Panc1 (cell line): ENCODE results near the gene DAPK1. TPM values are rescaled to one million over a fixed set of nuclear protein-coding genes. Genes with fewer than 3 reads are reported as not detected.

ENCODE experiments used
- ATAC-seq: fragments of 200-7000 bp; cut with Tn5 transposase; 2 replicates; pipeline ENCODE4 v1.9.1; 2020; ENCODE audit warnings: mild to moderate bottlenecking, moderate library complexity
- BruUV-seq: library from RNA; stranded (reverse); fragments of 400-500 nt; replicated peaks from 2 replicates; lab custom pipeline; 2021; lab: Mats Ljungman, UMichigan
- CTCF ChIA-PET: fragments of 300-600 bp; sonication (Branson Sonifier 250); formaldehyde crosslinking; loops from one replicate; lab custom pipeline; 2022; ENCODE audit warnings: antibody characterized with exemption; lab: Charles Lee
- POLR2A ChIA-PET: fragments of 300-600 bp; sonication (Branson Sonifier 250); formaldehyde crosslinking; loops from one replicate; lab custom pipeline; 2022; ENCODE audit warnings: antibody characterized with exemption; lab: Charles Lee
- DNase-seq: peaks from one replicate; pipeline ENCODE4 v3.0.0-alpha.2; 2010; ENCODE audit warnings: low read depth, low spot score
- H3K27ac ChIP-seq: 2 replicates; pipeline ENCODE4 v1.5.1; 2011; ENCODE audit warnings: mild to moderate bottlenecking, low read length, inconsistent platforms
- H3K27me3 ChIP-seq: fragments of 200-500 bp; sonication (Bioruptor generic); 2 replicates; pipeline ENCODE4 v1.6.0; 2014; ENCODE audit warnings: low read length, inconsistent platforms; ENCODE audit not compliant: control insufficient read depth, insufficient read depth
- H3K36me3 ChIP-seq: fragments of 200-500 bp; sonication (Bioruptor generic); 2 replicates; pipeline ENCODE4 v1.5.1; 2014; ENCODE audit warnings: inconsistent platforms, mild to moderate bottlenecking, low read length, moderate library complexity; ENCODE audit not compliant: control insufficient read depth, insufficient read depth
- H3K4me1 ChIP-seq: 2 replicates; pipeline ENCODE4 v1.5.1; 2011; ENCODE audit warnings: inconsistent platforms, mild to moderate bottlenecking, low read length, moderate library complexity; ENCODE audit not compliant: control insufficient read depth, insufficient read depth
- H3K4me3 ChIP-seq, 2 experiments: 2 replicates each; pipeline ENCODE4 v1.5.1; 2011 to 2012; ENCODE audit warnings: low read depth in 2 of 2, low read length in 2 of 2, mild to moderate bottlenecking in 2 of 2, inconsistent platforms in 1 of 2, moderate library complexity in 1 of 2
- H3K9me3 ChIP-seq: fragments of 200-500 bp; sonication (Bioruptor generic); 2 replicates; pipeline ENCODE4 v1.5.1; 2014; ENCODE audit warnings: low read depth, mild to moderate bottlenecking, inconsistent platforms, low read length, moderate library complexity; ENCODE audit not compliant: control insufficient read depth, insufficient read depth
- POLR2AphosphoS5 ChIP-seq: IDR thresholded peaks from 2 replicates; pipeline ENCODE4 v1.6.1; 2012; ENCODE audit warnings: mild to moderate bottlenecking, low read depth, low read length, moderate library complexity
- SIN3A ChIP-seq: IDR thresholded peaks from 2 replicates; pipeline ENCODE4 v1.6.1; 2012; ENCODE audit warnings: low read depth, mild to moderate bottlenecking, low read length, moderate library complexity, borderline replicate concordance; ENCODE audit not compliant: insufficient read depth
- TCF7L2 ChIP-seq: IDR thresholded peaks from 2 replicates; pipeline ENCODE4 v1.6.1; 2011; ENCODE audit warnings: mild to moderate bottlenecking, low read depth, low read length, inconsistent platforms
- in situ Hi-C: cut with HindIII; loops from 2 replicates; pipeline ENCODE4 v1.10.0; 2016; ENCODE audit warnings: low sequenced_read_pairs, low pct_unique_long_range_greater_than_20kb
- intact Hi-C: fragments of 100-400 bp; cut with micrococcal nuclease; formaldehyde crosslinking; loops from one replicate; pipeline ENCODE4 v1.10.0; 2022; ENCODE audit not compliant: unreplicated experiment
- total RNA-seq: library from RNA; stranded (reverse); gene quantifications from one replicate; pipeline ENCODE4 v1.2.1, GENCODE V29; 2021; ENCODE audit not compliant: unreplicated experiment
- TF ChIP-seq, protein P1 (sequence below), 2 experiments: IDR thresholded peaks; 2 replicates each; pipeline ENCODE4 v1.6.1; 2011 to 2012; ENCODE audit warnings: low read depth in 2 of 2, control low read depth in 1 of 2, low read length in 1 of 2, mild to moderate bottlenecking in 1 of 2, moderate library complexity in 1 of 2; ENCODE audit not compliant: insufficient read depth in 1 of 2
- TF ChIP-seq, protein P2 (sequence below): fragments of 450-650 bp; IDR thresholded peaks from 2 replicates; pipeline ENCODE4 v1.5.1; 2017; ENCODE audit warnings: mild to moderate bottlenecking

Gene DAPK1
- total RNA-seq, 1 experiment from 2014 or later: 0.87 TPM

DNA sequence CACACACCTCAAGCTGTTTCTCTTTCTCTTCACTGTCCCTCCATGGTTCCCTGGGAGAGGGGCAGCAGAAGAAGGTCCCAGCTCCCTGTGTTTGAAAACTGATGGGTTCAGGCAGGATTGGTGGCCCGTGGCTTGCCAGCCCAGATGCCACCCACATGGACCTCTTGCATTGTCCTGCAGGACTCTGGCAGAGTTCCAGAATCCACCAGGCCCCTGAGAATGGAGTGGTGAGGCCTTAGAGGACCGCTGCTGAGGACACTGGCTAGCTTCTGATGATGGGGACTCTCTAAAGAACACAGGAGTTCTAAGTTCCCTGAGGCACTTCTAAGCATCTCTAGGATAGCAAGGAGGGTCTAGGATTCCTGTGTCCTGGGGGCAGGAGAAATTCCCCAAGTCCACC lies 253.1 kb downstream of the DAPK1 start:
- Histone ChIP-seq H3K27ac (no peak overlapping the region), H3K36me3 (no peaks in the 10 kb centered on the region), H3K4me3 (no peak overlapping the region), H3K27me3 (no peaks in the 10 kb centered on the region), H3K9me3 (no peaks in the 10 kb centered on the region), H3K4me1 (no peaks in the 10 kb centered on the region)
- ATAC-seq: no peak
- TF ChIP-seq, protein P1, sequence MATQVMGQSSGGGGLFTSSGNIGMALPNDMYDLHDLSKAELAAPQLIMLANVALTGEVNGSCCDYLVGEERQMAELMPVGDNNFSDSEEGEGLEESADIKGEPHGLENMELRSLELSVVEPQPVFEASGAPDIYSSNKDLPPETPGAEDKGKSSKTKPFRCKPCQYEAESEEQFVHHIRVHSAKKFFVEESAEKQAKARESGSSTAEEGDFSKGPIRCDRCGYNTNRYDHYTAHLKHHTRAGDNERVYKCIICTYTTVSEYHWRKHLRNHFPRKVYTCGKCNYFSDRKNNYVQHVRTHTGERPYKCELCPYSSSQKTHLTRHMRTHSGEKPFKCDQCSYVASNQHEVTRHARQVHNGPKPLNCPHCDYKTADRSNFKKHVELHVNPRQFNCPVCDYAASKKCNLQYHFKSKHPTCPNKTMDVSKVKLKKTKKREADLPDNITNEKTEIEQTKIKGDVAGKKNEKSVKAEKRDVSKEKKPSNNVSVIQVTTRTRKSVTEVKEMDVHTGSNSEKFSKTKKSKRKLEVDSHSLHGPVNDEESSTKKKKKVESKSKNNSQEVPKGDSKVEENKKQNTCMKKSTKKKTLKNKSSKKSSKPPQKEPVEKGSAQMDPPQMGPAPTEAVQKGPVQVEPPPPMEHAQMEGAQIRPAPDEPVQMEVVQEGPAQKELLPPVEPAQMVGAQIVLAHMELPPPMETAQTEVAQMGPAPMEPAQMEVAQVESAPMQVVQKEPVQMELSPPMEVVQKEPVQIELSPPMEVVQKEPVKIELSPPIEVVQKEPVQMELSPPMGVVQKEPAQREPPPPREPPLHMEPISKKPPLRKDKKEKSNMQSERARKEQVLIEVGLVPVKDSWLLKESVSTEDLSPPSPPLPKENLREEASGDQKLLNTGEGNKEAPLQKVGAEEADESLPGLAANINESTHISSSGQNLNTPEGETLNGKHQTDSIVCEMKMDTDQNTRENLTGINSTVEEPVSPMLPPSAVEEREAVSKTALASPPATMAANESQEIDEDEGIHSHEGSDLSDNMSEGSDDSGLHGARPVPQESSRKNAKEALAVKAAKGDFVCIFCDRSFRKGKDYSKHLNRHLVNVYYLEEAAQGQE (IDR thresholded peaks at IDR 0.05; ENCODE audit: insufficient read depth in 1 of 2, low read depth in 2 of 2, low read length in 1 of 2): no peak
- TF ChIP-seq, protein P2, sequence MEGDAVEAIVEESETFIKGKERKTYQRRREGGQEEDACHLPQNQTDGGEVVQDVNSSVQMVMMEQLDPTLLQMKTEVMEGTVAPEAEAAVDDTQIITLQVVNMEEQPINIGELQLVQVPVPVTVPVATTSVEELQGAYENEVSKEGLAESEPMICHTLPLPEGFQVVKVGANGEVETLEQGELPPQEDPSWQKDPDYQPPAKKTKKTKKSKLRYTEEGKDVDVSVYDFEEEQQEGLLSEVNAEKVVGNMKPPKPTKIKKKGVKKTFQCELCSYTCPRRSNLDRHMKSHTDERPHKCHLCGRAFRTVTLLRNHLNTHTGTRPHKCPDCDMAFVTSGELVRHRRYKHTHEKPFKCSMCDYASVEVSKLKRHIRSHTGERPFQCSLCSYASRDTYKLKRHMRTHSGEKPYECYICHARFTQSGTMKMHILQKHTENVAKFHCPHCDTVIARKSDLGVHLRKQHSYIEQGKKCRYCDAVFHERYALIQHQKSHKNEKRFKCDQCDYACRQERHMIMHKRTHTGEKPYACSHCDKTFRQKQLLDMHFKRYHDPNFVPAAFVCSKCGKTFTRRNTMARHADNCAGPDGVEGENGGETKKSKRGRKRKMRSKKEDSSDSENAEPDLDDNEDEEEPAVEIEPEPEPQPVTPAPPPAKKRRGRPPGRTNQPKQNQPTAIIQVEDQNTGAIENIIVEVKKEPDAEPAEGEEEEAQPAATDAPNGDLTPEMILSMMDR: no peak
- TF ChIP-seq POLR2AphosphoS5 (no peak), SIN3A (no peak), TCF7L2 (no peak)
- POLR2A ChIA-PET: no interaction called here
- no peak for DNase-seq
- no TSS peak for BruUV-seq
- in situ Hi-C loops (no loop called here), intact Hi-C loops (no loop called here)
- CTCF ChIA-PET: no interaction called here

DNA sequence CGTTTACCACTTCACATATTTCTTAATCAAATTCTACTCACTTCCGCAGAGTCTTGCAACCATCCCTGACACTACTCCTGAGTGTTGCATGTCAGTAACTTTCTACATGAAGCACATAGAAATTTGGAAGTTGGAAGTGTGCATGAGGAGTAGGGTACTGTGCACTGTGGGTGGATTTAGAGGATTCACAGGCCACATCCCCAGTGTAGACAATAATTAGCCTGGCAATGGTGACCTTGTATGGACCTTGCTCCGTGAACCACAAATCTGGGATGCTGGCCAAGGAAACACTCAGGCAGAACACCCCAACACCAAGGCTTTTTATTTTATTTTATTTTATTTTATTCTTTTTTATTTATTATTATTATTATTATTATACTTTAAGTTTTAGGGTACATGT lies 253.8 kb downstream of the DAPK1 start:
- intact Hi-C loops: no loop called here
- H3K36me3 ChIP-seq: no peaks in the 10 kb centered on the region
- TF ChIP-seq, protein P1 (IDR thresholded peaks at IDR 0.05; ENCODE audit: insufficient read depth in 1 of 2, low read depth in 2 of 2, low read length in 1 of 2): no peak
- no peak for TF ChIP-seq SIN3A
- H3K4me1 ChIP-seq: no peaks in the 10 kb centered on the region
- H3K27me3 ChIP-seq: no peaks in the 10 kb centered on the region
- no peak for DNase-seq
- ChIA-PET CTCF (no interaction called here), POLR2A (no interaction called here)
- H3K9me3 ChIP-seq: no peaks in the 10 kb centered on the region
- H3K27ac ChIP-seq: no peak overlapping the region
- ATAC-seq: no peak
- H3K4me3 ChIP-seq: no peak overlapping the region
- in situ Hi-C loops: no loop called here
- BruUV-seq: no TSS peak
